ENCODE data around the gene OSBPL10.

OSBPL10 gene

DNA sequence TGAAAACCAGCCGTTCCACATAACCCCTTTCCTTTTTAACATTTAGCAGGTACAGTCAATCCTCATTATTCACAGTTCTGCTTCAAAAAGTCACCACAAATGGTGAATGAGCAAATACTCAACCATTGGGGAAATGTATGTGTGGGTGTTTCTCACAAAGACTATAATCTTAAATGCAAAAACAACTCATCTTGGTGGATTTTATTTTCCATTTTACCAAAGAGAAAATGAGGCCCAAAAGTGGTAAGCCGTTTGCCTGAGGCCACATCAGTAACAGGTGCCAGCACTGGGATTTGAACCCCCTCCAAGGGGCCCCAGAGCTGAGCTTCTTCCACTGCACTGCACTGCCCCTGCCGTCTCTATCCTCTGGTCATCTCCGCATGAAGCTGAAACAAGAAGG lies 208.8 kb downstream of the OSBPL10 start:
- Histone ChIP-seq H3K4me3 (ENCODE audit: low read length in 2 of 2) (no peak overlapping the region), H3K9ac (ENCODE audit: low read length in 2 of 2) (no peak overlapping the region), H3K27ac (ENCODE audit: low read length) (no peak overlapping the region), H3K27me3 (ENCODE audit: control insufficient read depth in 1 of 2, insufficient read depth in 2 of 2, low read length in 2 of 2) (no peaks in the 10 kb centered on the region), H3K4me1 (ENCODE audit: control insufficient read depth, insufficient read depth, low read length) (no peaks in the 10 kb centered on the region), H3K9me3 (ENCODE audit: control insufficient read depth in 2 of 2, low read length in 2 of 2) (no peaks in the 10 kb centered on the region), H3K36me3 (ENCODE audit: control insufficient read depth in 2 of 2, insufficient read depth in 2 of 2, low read length in 2 of 2) (no peaks in the 10 kb centered on the region)

- no peaks in the 10 kb centered on the region for H3K9me3 ChIP-seq (ENCODE audit: control insufficient read depth in 2 of 2, low read length in 2 of 2)
- H3K27ac ChIP-seq (ENCODE audit: low read length), result no peak overlapping the region
- H3K36me3 ChIP-seq (ENCODE audit: control insufficient read depth in 2 of 2, insufficient read depth in 2 of 2, low read length in 2 of 2), result no peaks in the 10 kb centered on the region
- H3K4me3 ChIP-seq (ENCODE audit: low read length in 2 of 2), result no peak overlapping the region
- H3K4me1 ChIP-seq (ENCODE audit: control insufficient read depth, insufficient read depth, low read length), result no peaks in the 10 kb centered on the region
- no peaks in the 10 kb centered on the region for H3K27me3 ChIP-seq (ENCODE audit: control insufficient read depth in 1 of 2, insufficient read depth in 2 of 2, low read length in 2 of 2)
- no peak overlapping the region for H3K9ac ChIP-seq (ENCODE audit: low read length in 2 of 2)
Measured at GRCh38 chr3:31770822-31771326, 210.2 kb downstream of the OSBPL10 start.

DNA sequence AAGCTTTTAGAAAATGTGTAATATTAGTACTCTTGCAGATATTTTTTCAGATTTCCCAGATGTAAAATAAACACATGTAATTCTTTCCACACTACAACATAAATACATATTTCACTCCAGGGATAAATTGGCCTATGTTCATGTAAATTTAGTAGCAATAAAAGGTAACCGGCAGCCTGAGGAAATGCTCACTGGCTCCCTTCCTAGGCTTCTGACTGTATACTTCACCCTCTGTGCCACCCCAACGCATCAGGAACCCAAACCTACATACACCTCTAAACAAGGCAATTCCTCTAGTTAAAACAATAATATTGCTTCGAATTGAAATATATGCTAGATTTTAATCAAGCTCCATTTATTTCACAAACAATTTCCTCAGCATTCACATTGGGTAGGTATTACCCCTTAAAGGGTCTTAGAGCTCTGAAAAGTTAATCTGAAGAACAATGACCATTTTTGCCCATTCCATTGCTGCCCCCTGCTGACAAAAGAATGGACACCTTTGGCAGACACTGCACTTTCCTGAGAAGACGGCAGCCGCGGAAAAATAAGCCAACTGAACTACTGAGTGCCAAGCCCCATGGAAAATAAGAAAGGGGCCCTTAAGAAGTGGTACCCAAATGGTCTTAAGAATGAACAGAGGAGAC lies 212.5 kb downstream of the OSBPL10 start:
- Histone ChIP-seq H3K9ac (ENCODE audit: low read length in 2 of 2) (no peak overlapping the region), H3K27ac (ENCODE audit: low read length) (no peak overlapping the region), H3K4me3 (ENCODE audit: low read length in 2 of 2) (no peak overlapping the region), H3K4me1 (ENCODE audit: control insufficient read depth, insufficient read depth, low read length) (no peaks in the 10 kb centered on the region), H3K36me3 (ENCODE audit: control insufficient read depth in 2 of 2, insufficient read depth in 2 of 2, low read length in 2 of 2) (no peaks in the 10 kb centered on the region), H3K27me3 (ENCODE audit: control insufficient read depth in 1 of 2, insufficient read depth in 2 of 2, low read length in 2 of 2) (no peaks in the 10 kb centered on the region), H3K9me3 (ENCODE audit: control insufficient read depth in 2 of 2, low read length in 2 of 2) (no peaks in the 10 kb centered on the region)

GRCh38 chr3:31767920-31768319 lies 213.1 kb downstream of the OSBPL10 start:
- Histone ChIP-seq H3K27ac (ENCODE audit: low read length) (no peak overlapping the region), H3K27me3 (ENCODE audit: control insufficient read depth in 1 of 2, insufficient read depth in 2 of 2, low read length in 2 of 2) (no peaks in the 10 kb centered on the region)

DNA sequence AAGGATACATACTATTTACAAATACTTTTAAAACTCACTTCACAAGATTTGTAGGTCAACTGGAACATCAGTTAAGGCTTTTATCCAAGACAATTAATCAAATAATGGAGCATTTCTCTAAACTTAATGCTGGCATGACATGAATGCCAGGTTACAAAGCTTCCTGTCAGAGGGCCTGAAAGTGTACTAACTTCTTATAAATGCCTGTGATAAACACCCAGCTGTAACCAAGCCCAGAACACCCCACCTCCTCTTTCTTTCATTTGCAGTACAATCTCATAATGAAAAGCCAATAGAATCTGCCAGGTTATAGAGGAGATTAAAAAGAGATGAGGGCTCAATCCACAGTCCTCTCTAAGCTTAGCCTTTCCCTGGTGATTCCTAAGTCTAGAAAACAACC lies 214.4 kb downstream of the OSBPL10 start:
- no peaks in the 10 kb centered on the region for H3K9me3 ChIP-seq (ENCODE audit: control insufficient read depth in 2 of 2, low read length in 2 of 2)
- no peaks in the 10 kb centered on the region for H3K27me3 ChIP-seq (ENCODE audit: control insufficient read depth in 1 of 2, insufficient read depth in 2 of 2, low read length in 2 of 2)
- H3K4me3 ChIP-seq (ENCODE audit: low read length in 2 of 2), result no peak overlapping the region
- H3K9ac ChIP-seq (ENCODE audit: low read length in 2 of 2), result no peak overlapping the region
- H3K27ac ChIP-seq (ENCODE audit: low read length), result no peak overlapping the region
- no peaks in the 10 kb centered on the region for H3K36me3 ChIP-seq (ENCODE audit: control insufficient read depth in 2 of 2, insufficient read depth in 2 of 2, low read length in 2 of 2)
- H3K4me1 ChIP-seq (ENCODE audit: control insufficient read depth, insufficient read depth, low read length), result no peaks in the 10 kb centered on the region

More at GRCh38 chr3:31767920-31768319, 213.1 kb downstream of the OSBPL10 start:
- no peaks in the 10 kb centered on the region for H3K36me3 ChIP-seq (ENCODE audit: control insufficient read depth in 2 of 2, insufficient read depth in 2 of 2, low read length in 2 of 2)
- H3K4me3 ChIP-seq (ENCODE audit: low read length in 2 of 2), result no peak overlapping the region
- H3K9ac ChIP-seq (ENCODE audit: low read length in 2 of 2), result no peak overlapping the region
- no peaks in the 10 kb centered on the region for H3K9me3 ChIP-seq (ENCODE audit: control insufficient read depth in 2 of 2, low read length in 2 of 2)
- H3K4me1 ChIP-seq (ENCODE audit: control insufficient read depth, insufficient read depth, low read length), result no peaks in the 10 kb centered on the region

DNA sequence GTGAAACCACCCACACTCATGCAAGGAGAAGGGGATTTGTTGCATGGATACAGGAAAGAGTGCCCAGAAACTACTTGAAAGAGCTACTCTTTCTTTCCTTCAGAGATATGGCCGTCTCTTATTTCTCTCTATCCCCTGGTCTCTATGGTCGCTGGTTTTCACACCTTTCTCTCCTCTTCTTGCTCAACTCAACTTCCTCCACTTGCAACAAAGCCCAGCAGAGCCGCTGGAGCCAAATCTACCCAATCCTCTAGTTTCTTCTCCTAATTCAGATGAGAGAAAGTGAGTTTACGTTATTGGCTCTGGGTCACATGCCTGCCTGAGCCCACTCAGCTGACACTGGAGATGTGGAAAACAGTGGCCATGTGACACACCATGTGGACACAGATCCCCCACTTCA lies 215.2 kb downstream of the OSBPL10 start:
- no peaks in the 10 kb centered on the region for H3K27me3 ChIP-seq (ENCODE audit: control insufficient read depth in 1 of 2, insufficient read depth in 2 of 2, low read length in 2 of 2)
- no peak overlapping the region for H3K27ac ChIP-seq (ENCODE audit: low read length)
- no peak overlapping the region for H3K9ac ChIP-seq (ENCODE audit: low read length in 2 of 2)
- no peaks in the 10 kb centered on the region for H3K4me1 ChIP-seq (ENCODE audit: control insufficient read depth, insufficient read depth, low read length)
- H3K36me3 ChIP-seq (ENCODE audit: control insufficient read depth in 2 of 2, insufficient read depth in 2 of 2, low read length in 2 of 2), result no peaks in the 10 kb centered on the region
- H3K9me3 ChIP-seq (ENCODE audit: control insufficient read depth in 2 of 2, low read length in 2 of 2), result no peaks in the 10 kb centered on the region
- H3K4me3 ChIP-seq (ENCODE audit: low read length in 2 of 2), result no peak overlapping the region

- no peaks in the 10 kb centered on the region for H3K9me3 ChIP-seq (ENCODE audit: control insufficient read depth in 2 of 2, low read length in 2 of 2)
- H3K4me1 ChIP-seq (ENCODE audit: control insufficient read depth, insufficient read depth, low read length), result no peaks in the 10 kb centered on the region
- H3K27me3 ChIP-seq (ENCODE audit: control insufficient read depth in 1 of 2, insufficient read depth in 2 of 2, low read length in 2 of 2), result no peaks in the 10 kb centered on the region
- no peak overlapping the region for H3K9ac ChIP-seq (ENCODE audit: low read length in 2 of 2)
- H3K4me3 ChIP-seq (ENCODE audit: low read length in 2 of 2), result no peak overlapping the region
- H3K27ac ChIP-seq (ENCODE audit: low read length), result no peak overlapping the region
- no peaks in the 10 kb centered on the region for H3K36me3 ChIP-seq (ENCODE audit: control insufficient read depth in 2 of 2, insufficient read depth in 2 of 2, low read length in 2 of 2)
Measured at GRCh38 chr3:31763731-31764130, 217.3 kb downstream of the OSBPL10 start.

GRCh38 chr3:31762888-31763351 lies 218.1 kb downstream of the OSBPL10 start:
- H3K4me1 ChIP-seq (ENCODE audit: control insufficient read depth, insufficient read depth, low read length), result no peaks in the 10 kb centered on the region
- H3K27ac ChIP-seq (ENCODE audit: low read length), result no peak overlapping the region
- no peaks in the 10 kb centered on the region for H3K9me3 ChIP-seq (ENCODE audit: control insufficient read depth in 2 of 2, low read length in 2 of 2)
- H3K27me3 ChIP-seq (ENCODE audit: control insufficient read depth in 1 of 2, insufficient read depth in 2 of 2, low read length in 2 of 2), result no peaks in the 10 kb centered on the region
- H3K9ac ChIP-seq (ENCODE audit: low read length in 2 of 2), result no peak overlapping the region
- no peak overlapping the region for H3K4me3 ChIP-seq (ENCODE audit: low read length in 2 of 2)
- H3K36me3 ChIP-seq (ENCODE audit: control insufficient read depth in 2 of 2, insufficient read depth in 2 of 2, low read length in 2 of 2), result no peaks in the 10 kb centered on the region

- Histone ChIP-seq H3K36me3 (ENCODE audit: control insufficient read depth in 2 of 2, insufficient read depth in 2 of 2, low read length in 2 of 2) (no peaks in the 10 kb centered on the region), H3K9ac (ENCODE audit: low read length in 2 of 2) (no peak overlapping the region), H3K27me3 (ENCODE audit: control insufficient read depth in 1 of 2, insufficient read depth in 2 of 2, low read length in 2 of 2) (no peaks in the 10 kb centered on the region), H3K9me3 (ENCODE audit: control insufficient read depth in 2 of 2, low read length in 2 of 2) (no peaks in the 10 kb centered on the region), H3K27ac (ENCODE audit: low read length) (no peak overlapping the region), H3K4me3 (ENCODE audit: low read length in 2 of 2) (no peak overlapping the region), H3K4me1 (ENCODE audit: control insufficient read depth, insufficient read depth, low read length) (no peaks in the 10 kb centered on the region)
Measured at GRCh38 chr3:31762097-31762764, 218.8 kb downstream of the OSBPL10 start.

GRCh38 chr3:31760654-31761053 lies 220.4 kb downstream of the OSBPL10 start:
- Histone ChIP-seq H3K9ac (ENCODE audit: low read length in 2 of 2) (no peak overlapping the region), H3K9me3 (ENCODE audit: control insufficient read depth in 2 of 2, low read length in 2 of 2) (no peaks in the 10 kb centered on the region), H3K36me3 (ENCODE audit: control insufficient read depth in 2 of 2, insufficient read depth in 2 of 2, low read length in 2 of 2) (no peaks in the 10 kb centered on the region), H3K27ac (ENCODE audit: low read length) (no peak overlapping the region), H3K27me3 (ENCODE audit: control insufficient read depth in 1 of 2, insufficient read depth in 2 of 2, low read length in 2 of 2) (no peaks in the 10 kb centered on the region), H3K4me3 (ENCODE audit: low read length in 2 of 2) (no peak overlapping the region), H3K4me1 (ENCODE audit: control insufficient read depth, insufficient read depth, low read length) (no peaks in the 10 kb centered on the region)
